GM12875 (cell line): Measurements from ENCODE around the gene SDF4.

Experiments
- H3K4me3 ChIP-seq: one replicate; pipeline ENCODE4 v1.5.1; 2011; ENCODE audit warnings: low read depth, low read length, control low read depth
- TF ChIP-seq, protein P1 (sequence below): IDR thresholded peaks from 2 replicates; pipeline ENCODE4 v1.5.1; 2011; ENCODE audit warnings: low read depth, mild to moderate bottlenecking, control low read depth, inconsistent platforms, low read length, moderate library complexity, borderline replicate concordance; ENCODE audit not compliant: insufficient read depth

SDF4 gene

GRCh38 chr1:1267488-1268283, 35.9 kb upstream of the SDF4 start:
- no peak overlapping the region for H3K4me3 ChIP-seq
- TF ChIP-seq, protein P1, sequence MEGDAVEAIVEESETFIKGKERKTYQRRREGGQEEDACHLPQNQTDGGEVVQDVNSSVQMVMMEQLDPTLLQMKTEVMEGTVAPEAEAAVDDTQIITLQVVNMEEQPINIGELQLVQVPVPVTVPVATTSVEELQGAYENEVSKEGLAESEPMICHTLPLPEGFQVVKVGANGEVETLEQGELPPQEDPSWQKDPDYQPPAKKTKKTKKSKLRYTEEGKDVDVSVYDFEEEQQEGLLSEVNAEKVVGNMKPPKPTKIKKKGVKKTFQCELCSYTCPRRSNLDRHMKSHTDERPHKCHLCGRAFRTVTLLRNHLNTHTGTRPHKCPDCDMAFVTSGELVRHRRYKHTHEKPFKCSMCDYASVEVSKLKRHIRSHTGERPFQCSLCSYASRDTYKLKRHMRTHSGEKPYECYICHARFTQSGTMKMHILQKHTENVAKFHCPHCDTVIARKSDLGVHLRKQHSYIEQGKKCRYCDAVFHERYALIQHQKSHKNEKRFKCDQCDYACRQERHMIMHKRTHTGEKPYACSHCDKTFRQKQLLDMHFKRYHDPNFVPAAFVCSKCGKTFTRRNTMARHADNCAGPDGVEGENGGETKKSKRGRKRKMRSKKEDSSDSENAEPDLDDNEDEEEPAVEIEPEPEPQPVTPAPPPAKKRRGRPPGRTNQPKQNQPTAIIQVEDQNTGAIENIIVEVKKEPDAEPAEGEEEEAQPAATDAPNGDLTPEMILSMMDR, result no peak

GRCh38 chr1:1264868-1265272, 33.1 kb upstream of the SDF4 start:
- H3K4me3 ChIP-seq, result no peak overlapping the region
- TF ChIP-seq, protein P1, result 0 out of 2 replicates have a peak, but pooled peaks have one; percentile 7

DNA sequence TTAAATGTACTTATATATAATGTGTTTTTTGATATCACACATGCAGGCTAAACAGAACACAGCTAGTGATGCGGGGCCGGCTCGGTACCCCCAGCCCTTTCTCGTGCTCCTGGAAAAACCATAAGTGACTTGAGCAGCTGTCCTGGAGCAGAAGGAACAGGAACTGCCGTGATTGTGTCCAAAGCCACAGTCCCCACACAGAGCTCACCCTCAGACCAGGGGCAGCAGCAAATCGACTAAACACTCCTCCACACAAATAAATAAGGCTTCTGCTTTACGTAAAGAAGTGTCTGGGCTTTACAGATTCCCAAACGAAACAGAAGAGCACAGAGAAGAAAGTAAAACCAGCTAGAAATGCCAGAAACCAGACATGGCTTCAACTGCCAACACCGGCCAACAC, 32.2 kb upstream of the SDF4 start:
- TF ChIP-seq, protein P1, result no peak
- H3K4me3 ChIP-seq, result no peak overlapping the region

- H3K4me3 ChIP-seq, result no peak overlapping the region
- TF ChIP-seq, protein P1, result no peak
These were observed 31.0 kb upstream of the SDF4 start for GRCh38 chr1:1262758-1263157.

DNA sequence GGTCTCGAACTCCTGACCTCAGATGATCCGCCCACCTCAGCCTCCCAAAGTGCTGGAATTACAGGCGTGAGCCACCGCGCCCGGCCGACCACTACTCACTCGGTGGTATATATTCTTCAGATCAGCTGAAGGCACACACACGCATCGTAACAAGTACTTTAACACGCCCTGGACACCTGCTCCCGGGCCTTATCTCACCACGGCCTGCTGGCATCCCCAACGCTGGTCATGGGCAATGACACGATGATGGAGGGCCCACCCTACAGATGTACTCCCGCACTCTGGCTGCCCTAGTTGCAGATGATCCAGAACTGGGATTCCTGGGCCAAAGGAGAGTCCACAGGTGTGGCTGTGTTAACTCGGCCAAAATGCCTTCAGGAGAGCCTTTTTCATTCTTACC, 30.3 kb upstream of the SDF4 start:
- TF ChIP-seq, protein P1, result no peak

GRCh38 chr1:1260843-1261560, 29.2 kb upstream of the SDF4 start:
- H3K4me3 ChIP-seq, result no peak overlapping the region
- TF ChIP-seq, protein P1, result no peak

More for the DNA sequence above, 30.3 kb upstream of the SDF4 start:
- H3K4me3 ChIP-seq, result no peak overlapping the region
